NOMO-1 (cell line): ENCODE measurements around the gene MRPS34.

Experiments used
- DNase-seq, 2 experiments: peaks; one replicate each; lab custom pipeline; 2025; ENCODE audit not compliant: unreplicated experiment in 2 of 2; lab: John Stamatoyannopoulos, UW

MRPS34 gene

DNA sequence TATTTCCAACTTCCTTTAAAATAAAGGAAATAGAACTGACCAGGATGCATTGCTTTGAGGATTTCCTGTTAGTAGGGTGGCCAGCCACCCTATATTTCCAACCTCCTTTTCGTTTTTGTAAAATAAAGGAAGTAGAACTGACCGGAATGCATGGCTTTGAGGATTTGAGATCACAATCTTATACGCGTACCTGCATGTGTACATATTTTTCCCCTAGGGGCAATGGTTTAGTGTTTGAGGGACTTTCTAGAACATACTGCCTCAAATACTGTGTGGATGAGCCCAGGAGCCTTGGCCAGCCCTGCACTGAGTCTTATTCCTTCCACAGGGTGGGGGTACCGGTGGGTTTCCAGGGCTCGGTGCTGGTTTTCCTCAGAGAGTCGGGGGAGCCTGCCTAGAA lies 41.3 kb downstream of the MRPS34 start:
- no peak for DNase-seq

DNA sequence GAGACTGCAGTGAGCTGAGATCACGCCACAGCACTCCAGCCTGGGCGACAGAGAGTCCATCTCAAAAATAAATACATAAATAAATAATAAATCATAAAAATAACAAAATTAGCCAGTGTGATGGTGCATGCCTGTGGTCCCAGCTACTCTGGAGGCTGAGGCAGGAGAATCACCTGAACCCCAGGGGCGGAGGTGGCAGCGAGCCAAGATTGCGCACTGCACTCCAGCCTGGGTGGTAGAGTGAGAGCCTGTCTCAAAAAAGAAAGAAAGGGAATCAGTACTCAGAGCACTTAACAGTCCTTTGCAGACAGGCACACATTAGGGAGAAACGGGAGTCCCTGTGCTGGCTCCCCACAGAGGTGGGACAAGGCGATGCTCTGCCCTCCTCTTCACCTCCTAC lies 41.9 kb downstream of the MRPS34 start:
- no peak for DNase-seq

DNA sequence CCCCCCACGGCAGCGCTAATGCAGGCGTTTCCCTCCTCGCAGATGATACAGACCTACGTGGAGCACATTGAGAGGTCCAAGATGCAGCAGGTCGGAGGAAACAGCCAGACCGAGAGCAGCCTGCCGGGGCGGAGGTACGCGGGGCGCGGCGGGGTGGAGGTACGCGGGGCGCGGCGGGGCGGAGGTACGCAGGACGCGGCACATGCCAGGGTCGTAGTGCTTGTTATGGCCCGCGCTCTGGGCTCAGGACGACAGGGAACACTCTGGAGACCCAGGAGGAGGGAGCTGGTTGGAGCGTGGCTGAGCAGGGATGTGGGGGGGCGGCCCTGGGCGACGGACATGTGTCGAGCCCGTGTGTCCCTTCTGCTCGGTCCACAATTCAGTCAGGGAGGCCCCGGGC lies 43.5 kb downstream of the MRPS34 start:
- DNase-seq: no peak

DNA sequence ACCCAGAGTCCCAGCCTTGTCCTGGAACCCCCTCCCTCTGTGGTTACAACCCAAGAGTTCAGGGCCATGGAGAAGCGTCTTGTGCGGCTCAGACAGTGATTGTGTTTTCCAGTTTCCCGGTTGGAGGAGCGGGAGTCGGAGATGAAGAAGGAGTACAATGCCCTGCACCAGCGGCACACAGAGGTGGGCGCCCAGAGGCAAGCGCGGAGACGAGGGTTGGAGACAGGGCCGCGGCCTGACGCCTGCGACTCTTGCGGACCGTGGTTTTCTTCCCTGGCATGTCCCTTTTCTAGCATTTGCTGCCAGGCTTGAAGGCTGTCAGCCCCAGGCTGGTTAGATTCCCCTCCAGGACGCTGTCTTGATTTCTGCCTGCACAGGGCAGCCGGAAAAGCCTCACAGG lies 43.9 kb downstream of the MRPS34 start:
- no peak for DNase-seq

DNA sequence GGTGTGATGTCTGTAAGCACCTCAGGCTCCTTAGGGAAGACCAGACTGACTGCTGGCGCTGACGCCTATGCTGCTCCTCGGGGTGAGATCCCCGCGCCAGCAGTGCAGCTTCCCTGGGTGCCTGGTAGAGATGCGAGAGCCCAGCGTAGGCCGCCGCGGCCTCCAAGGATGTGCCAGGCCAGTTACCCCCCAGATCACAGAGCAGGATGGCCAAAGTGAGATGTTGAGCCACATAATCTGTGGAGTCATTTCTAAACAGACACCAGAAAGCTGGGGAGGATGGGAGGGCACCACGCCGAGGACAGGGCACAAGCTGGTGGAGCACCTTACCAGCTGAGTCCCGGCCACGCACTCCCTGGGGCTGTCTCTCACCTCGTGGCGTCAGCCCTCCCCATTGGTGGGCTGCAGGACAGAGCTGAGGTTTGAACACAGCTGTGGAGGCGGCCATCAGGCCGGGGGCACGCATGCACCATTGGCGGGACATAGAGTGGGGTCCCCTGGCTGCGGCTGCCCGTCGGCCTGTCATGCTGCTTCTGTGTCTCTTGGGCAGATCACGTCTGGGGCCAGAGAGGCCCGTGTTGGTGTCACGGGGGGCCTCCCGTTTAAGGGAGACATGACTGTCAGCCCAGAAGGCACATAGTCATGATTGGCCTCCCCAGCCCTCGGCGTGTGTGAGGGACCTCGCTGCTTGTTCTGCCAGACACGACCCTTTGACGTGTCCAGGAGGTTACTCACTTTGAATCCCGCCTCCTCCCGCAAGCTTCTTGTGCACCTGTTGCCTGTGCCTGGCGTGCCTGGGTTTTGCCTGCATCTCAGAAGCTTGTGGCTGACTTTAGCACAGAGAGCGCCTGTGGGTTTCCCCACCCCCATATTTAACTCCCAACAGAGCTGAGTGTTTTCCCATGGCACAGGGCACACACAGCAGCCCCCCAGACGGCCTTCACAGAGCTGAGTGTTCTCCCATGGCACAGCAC lies 45.0 kb downstream of the MRPS34 start:
- DNase-seq: no peak

DNA sequence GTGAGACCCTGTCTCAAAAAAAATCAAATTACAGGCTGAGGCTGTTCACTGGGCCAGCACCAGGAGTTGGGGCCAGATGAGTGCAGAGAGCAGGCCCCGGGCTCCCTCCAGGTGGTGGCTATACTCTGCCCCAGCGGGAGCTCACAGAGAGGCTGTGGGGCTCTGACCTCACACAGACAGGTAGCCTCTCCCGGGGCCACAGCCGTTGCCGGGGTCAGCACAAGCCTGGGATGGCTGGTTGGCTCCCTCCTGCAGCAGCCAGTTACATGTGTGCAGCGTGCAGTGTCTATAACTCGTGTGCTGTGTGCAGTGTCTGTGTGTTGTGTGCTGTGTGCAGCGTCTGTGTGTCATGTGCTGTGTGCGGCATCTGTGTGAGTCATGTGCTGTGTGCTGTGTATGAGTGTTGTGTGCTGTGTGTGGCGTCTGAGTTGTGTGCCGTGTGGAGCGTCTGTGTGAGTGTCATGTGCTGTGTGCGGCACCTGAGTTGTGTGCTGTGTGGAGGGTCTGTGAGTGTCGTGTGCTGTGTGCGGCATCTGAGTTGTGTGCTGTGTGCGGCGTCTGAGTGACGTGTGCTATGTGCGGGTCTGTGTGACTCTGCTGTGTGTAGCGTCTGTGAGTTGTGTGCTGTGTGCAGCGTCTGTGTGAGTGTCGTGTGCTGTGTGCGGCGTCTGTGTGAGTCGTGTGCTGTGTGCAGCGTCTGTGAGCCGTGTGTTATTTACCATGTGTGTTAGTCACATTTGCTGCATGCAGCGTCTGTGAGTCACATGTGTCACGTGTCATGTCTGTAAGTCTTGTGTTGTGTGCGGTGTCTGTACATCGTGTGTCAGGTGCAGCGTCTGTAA lies 46.1 kb downstream of the MRPS34 start:
- no peak for DNase-seq

DNA sequence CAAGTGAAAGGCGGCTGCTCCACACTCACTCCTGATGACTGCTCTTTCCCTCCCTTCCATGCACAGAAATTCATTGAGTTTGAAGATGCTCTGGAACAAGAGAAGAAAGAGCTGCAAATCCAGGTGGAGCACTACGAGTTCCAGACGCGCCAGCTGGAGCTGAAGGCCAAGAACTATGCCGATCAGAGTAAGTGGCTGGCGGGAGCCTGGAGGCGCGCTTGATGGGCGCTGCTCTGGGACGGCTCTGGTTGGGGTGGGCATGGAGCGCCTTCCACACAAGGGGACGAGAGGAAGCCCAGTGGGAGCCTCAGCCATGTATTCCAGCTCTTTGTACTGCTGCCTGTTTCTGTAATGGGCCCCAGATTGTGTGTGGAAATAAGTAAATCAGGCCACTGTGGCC lies 48.4 kb downstream of the MRPS34 start:
- DNase-seq: no peak

DNA sequence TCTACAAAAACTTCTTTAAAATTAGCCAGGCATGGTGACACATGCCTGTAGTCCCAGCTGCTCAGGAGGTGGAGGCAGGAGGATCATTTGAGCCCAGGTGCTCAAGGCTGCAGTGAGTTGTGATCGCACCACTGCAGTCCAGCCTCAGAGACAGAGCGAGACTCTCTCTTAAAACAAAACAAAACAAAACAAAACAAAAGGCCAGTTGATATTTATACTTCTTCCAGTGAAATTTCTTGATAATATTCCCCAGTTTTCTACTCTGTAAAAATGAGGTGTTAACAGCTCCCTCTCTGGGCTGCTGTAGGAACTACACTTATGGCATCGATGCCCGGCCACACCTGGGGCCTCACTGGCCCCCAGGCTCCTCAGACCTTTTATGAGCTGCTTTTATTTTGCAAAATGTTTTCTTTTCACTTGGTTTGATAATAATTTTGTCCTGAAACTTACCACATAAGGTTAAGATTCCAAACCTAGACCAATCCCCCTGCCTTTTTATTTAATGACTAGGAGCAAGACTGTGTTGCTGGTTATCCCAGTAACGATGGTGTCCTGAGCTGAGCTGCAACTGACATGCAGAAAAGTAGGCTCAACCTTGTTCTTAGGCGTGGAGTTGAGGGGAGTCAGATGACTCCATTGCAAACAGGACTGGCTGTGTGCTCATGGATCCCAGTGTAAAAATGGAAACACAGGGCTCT lies 49.3 kb downstream of the MRPS34 start:
- DNase-seq: peak in 1 of 2 experiments; percentile 24
